Hypothalamus (tissue), 51 donors: Measurements from ENCODE around the gene USP17L25.
"Not testable (repeated sequence)": the region's sequence is repeated elsewhere in the genome, so short reads cannot be mapped to it uniquely, and the experiment has no call there.

Experiments used
- DNase-seq, 51 donors: peaks; one replicate each; lab custom pipeline; 2025; lab: John Stamatoyannopoulos, UW

Gene USP17L25, protein sequence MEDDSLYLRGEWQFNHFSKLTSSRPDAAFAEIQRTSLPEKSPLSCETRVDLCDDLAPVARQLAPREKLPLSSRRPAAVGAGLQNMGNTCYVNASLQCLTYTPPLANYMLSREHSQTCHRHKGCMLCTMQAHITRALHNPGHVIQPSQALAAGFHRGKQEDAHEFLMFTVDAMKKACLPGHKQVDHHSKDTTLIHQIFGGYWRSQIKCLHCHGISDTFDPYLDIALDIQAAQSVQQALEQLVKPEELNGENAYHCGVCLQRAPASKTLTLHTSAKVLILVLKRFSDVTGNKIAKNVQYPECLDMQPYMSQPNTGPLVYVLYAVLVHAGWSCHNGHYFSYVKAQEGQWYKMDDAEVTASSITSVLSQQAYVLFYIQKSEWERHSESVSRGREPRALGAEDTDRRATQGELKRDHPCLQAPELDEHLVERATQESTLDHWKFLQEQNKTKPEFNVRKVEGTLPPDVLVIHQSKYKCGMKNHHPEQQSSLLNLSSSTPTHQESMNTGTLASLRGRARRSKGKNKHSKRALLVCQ

DNA sequence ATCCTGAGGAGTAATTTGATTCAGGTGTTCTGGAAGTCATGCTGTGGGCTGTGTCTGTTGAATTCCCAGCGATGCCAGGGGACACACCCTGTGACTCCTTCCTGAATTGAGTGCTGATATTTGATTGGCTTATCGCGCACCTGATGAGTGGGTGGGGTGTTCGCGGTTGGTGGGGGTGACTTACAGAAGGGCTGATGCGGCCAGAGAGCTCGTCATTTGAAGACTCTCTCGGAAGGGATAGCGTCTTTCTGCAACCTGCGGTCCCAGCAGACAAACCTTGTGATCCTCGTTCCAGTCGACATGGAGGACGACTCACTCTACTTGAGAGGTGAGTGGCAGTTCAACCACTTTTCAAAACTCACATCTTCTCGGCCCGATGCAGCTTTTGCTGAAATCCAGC, at the start of gene USP17L25:
TSS of gene USP17L25 (plus strand) at position 301 of the 400 bp plus-strand sequence. CDS start at position 301, 0 bp downstream.
- DNase-seq, result not testable (repeated sequence)

DNA sequence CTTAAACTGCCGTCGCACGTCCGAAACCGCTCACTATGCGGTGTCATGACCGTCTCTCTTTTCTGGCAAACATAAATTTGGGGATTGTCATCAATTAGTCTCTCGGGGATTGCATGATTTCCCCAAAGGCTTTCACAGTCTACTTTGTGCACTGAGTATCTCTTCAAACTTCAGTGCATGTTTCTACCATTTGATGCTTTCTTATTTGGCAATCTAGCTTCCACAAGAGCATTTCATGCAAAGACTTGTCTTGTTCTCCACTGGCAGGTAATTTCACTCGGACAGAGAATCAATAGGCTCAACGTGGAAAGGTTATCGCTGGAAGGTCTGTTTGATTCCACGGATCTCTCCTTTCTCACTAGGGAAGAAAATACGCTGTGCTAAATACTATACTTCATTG, 5.5 kb upstream of the USP17L25 start:
- DNase-seq, result not testable (repeated sequence)

DNA sequence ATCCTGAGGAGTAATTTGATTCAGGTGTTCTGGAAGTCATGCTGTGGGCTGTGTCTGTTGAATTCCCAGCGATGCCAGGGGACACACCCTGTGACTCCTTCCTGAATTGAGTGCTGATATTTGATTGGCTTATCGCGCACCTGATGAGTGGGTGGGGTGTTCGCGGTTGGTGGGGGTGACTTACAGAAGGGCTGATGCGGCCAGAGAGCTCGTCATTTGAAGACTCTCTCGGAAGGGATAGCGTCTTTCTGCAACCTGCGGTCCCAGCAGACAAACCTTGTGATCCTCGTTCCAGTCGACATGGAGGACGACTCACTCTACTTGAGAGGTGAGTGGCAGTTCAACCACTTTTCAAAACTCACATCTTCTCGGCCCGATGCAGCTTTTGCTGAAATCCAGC, 4.8 kb upstream of the USP17L25 start, which contains the start of gene USP17L24:
TSS of gene USP17L24 (plus strand) at position 301 of the 400 bp plus-strand sequence. CDS start at position 301, 0 bp downstream.
- not testable (repeated sequence) for DNase-seq

DNA sequence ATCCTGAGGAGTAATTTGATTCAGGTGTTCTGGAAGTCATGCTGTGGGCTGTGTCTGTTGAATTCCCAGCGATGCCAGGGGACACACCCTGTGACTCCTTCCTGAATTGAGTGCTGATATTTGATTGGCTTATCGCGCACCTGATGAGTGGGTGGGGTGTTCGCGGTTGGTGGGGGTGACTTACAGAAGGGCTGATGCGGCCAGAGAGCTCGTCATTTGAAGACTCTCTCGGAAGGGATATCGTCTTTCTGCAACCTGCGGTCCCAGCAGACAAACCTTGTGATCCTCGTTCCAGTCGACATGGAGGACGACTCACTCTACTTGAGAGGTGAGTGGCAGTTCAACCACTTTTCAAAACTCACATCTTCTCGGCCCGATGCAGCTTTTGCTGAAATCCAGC, 4.6 kb downstream of the USP17L25 start, which contains the start of gene USP17L26:
TSS of gene USP17L26 (plus strand) at position 301 of the 400 bp plus-strand sequence. CDS start at position 301, 0 bp downstream.
- not testable (repeated sequence) for DNase-seq

DNA sequence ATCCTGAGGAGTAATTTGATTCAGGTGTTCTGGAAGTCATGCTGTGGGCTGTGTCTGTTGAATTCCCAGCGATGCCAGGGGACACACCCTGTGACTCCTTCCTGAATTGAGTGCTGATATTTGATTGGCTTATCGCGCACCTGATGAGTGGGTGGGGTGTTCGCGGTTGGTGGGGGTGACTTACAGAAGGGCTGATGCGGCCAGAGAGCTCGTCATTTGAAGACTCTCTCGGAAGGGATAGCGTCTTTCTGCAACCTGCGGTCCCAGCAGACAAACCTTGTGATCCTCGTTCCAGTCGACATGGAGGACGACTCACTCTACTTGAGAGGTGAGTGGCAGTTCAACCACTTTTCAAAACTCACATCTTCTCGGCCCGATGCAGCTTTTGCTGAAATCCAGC, 9.4 kb downstream of the USP17L25 start, which contains the start of gene USP17L5:
TSS of gene USP17L5 (plus strand) at position 301 of the 400 bp plus-strand sequence. CDS start at position 301, 0 bp downstream.
- DNase-seq, result not testable (repeated sequence)

DNA sequence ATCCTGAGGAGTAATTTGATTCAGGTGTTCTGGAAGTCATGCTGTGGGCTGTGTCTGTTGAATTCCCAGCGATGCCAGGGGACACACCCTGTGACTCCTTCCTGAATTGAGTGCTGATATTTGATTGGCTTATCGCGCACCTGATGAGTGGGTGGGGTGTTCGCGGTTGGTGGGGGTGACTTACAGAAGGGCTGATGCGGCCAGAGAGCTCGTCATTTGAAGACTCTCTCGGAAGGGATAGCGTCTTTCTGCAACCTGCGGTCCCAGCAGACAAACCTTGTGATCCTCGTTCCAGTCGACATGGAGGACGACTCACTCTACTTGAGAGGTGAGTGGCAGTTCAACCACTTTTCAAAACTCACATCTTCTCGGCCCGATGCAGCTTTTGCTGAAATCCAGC, 14.1 kb downstream of the USP17L25 start, which contains the start of gene USP17L27:
TSS of gene USP17L27 (plus strand) at position 301 of the 400 bp plus-strand sequence. CDS start at position 301, 0 bp downstream.
- not testable (repeated sequence) for DNase-seq

DNA sequence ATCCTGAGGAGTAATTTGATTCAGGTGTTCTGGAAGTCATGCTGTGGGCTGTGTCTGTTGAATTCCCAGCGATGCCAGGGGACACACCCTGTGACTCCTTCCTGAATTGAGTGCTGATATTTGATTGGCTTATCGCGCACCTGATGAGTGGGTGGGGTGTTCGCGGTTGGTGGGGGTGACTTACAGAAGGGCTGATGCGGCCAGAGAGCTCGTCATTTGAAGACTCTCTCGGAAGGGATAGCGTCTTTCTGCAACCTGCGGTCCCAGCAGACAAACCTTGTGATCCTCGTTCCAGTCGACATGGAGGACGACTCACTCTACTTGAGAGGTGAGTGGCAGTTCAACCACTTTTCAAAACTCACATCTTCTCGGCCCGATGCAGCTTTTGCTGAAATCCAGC, 18.9 kb downstream of the USP17L25 start, which contains the start of gene USP17L28:
TSS of gene USP17L28 (plus strand) at position 301 of the 400 bp plus-strand sequence. CDS start at position 301, 0 bp downstream.
- DNase-seq, result not testable (repeated sequence)

DNA sequence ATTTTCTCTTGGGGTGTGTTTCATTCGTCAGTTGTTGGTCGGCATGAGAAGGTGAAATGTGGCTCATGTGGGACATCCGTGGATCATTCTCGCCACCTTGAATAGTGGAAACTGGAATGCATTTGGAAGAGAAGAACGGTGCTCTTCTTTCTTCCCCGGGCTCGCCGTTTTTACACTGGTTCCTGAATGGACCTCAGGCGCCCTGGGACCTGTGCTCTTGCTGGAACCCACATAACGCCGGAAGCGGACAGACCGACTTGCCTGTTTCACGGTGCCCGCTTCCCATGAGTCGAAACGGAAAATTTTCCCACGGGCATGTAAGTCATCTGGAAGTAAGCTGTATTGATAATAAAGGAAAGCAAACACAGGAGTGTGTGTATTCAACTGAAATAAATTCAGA, 21.2 kb downstream of the USP17L25 start:
- DNase-seq, result not testable (repeated sequence)

DNA sequence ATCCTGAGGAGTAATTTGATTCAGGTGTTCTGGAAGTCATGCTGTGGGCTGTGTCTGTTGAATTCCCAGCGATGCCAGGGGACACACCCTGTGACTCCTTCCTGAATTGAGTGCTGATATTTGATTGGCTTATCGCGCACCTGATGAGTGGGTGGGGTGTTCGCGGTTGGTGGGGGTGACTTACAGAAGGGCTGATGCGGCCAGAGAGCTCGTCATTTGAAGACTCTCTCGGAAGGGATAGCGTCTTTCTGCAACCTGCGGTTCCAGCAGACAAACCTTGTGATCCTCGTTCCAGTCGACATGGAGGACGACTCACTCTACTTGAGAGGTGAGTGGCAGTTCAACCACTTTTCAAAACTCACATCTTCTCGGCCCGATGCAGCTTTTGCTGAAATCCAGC, 23.6 kb downstream of the USP17L25 start, which contains the start of gene USP17L29:
TSS of gene USP17L29 (plus strand) at position 301 of the 400 bp plus-strand sequence. CDS start at position 301, 0 bp downstream.
- DNase-seq, result not testable (repeated sequence)

DNA sequence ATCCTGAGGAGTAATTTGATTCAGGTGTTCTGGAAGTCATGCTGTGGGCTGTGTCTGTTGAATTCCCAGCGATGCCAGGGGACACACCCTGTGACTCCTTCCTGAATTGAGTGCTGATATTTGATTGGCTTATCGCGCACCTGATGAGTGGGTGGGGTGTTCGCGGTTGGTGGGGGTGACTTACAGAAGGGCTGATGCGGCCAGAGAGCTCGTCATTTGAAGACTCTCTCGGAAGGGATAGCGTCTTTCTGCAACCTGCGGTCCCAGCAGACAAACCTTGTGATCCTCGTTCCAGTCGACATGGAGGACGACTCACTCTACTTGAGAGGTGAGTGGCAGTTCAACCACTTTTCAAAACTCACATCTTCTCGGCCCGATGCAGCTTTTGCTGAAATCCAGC, 33.1 kb downstream of the USP17L25 start, which contains the start of gene USP17L30:
TSS of gene USP17L30 (plus strand) at position 301 of the 400 bp plus-strand sequence. CDS start at position 301, 0 bp downstream.
- DNase-seq, result not testable (repeated sequence)

DNA sequence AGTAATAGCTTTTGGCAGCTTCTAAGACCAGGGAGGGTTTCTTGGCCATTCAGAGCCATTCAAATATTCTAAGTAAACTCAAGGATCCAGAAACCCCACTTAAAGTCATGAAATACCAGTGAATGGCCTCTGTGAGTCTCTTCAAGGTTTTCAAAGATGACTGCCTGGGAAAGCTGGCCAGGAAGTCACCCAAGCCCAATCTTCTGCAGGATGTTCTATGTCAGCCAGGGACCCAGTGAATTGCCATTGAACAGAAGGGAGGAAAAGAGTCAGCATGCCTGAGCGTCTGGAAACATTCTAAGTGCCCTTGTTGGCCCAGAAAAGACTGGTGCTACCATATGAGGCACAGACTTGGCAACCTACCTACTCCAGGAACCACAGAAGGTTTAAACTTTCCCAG, 50.2 kb downstream of the USP17L25 start:
- not testable (repeated sequence) for DNase-seq
